HFFc6 (cell line): ENCODE measurements around the gene SAMD11. TPM values are rescaled to one million over a fixed set of nuclear protein-coding genes. Genes with fewer than 3 reads are reported as not detected.
"Not testable (repeated sequence)": the region's sequence is repeated elsewhere in the genome, so short reads cannot be mapped to it uniquely, and the experiment has no call there.

Experiments used
- DNase-seq: peaks from one replicate; pipeline ENCODE4 v3.0.0-alpha.2; 2018
- H3K27ac Mint-ChIP-seq: 2 replicates; pipeline ENCODE4 v1.8.0; 2020; ENCODE audit warnings: mild to moderate bottlenecking, mixed read lengths
- H3K27me3 Mint-ChIP-seq: 2 replicates; pipeline ENCODE4 v1.8.0; 2021; ENCODE audit warnings: mild to moderate bottlenecking, moderate library complexity, mixed read lengths; ENCODE audit not compliant: insufficient read depth
- H3K36me3 Mint-ChIP-seq: 2 replicates; pipeline ENCODE4 v1.8.0; 2021; ENCODE audit warnings: low read depth, mixed read lengths
- H3K4me1 Mint-ChIP-seq: 2 replicates; pipeline ENCODE4 v1.8.0; 2020; ENCODE audit warnings: low read depth, mixed read lengths
- H3K4me3 Mint-ChIP-seq: 2 replicates; pipeline ENCODE4 v1.8.0; 2020; ENCODE audit warnings: mild to moderate bottlenecking, moderate library complexity, mixed read lengths
- H3K9me3 Mint-ChIP-seq: 2 replicates; pipeline ENCODE4 v1.8.0; 2020; ENCODE audit warnings: mild to moderate bottlenecking, mixed read lengths
- CTCF ChIP-seq: fragments of 200-600 bp; sonication (generic); IDR thresholded peaks from 2 replicates; pipeline ENCODE4 v1.5.0; 2021; ENCODE audit warnings: antibody characterized with exemption, mild to moderate bottlenecking
- total RNA-seq, 6 experiments: library from RNA; stranded (reverse); fragmentation: NEBNext Ultra II Directional; extraction: Animal tissue kit (Norgen Biotek cat#: 25700); gene quantifications; 2 replicates in 1 of 6; 3 replicates in 5 of 6; pipeline ENCODE4 v1.2.3, GENCODE V29; 2021

Gene SAMD11
- total RNA-seq, 6 experiments from 2014 or later: 20.6 to 29.3 (median 27.5) TPM

GRCh38 chr1:944341-945325 is 20.9 kb downstream of the SAMD11 start:
- peaks cover 5% of the 10 kb centered on the region for H3K27me3 Mint-ChIP-seq

GRCh38 chr1:945688-946556 is 22.2 kb downstream of the SAMD11 start:
- Mint-ChIP-seq H3K27ac (no peak overlapping the region), H3K36me3 (peaks cover 20% of the 10 kb centered on the region; the same call in 1 of the 2 replicates)

More at GRCh38 chr1:944341-945325, 20.9 kb downstream of the SAMD11 start:
- H3K4me1 Mint-ChIP-seq: peaks cover 27% of the 10 kb centered on the region
- no peak overlapping the region for H3K4me3 Mint-ChIP-seq
- DNase-seq: no peak
- TF ChIP-seq CTCF: no peak
- peaks cover 9% of the 10 kb centered on the region; the same call in 1 of the 2 replicates for H3K36me3 Mint-ChIP-seq
- no peak overlapping the region for H3K27ac Mint-ChIP-seq
- no peaks in the 10 kb centered on the region for H3K9me3 Mint-ChIP-seq

GRCh38 chr1:946811-947210 is 23.1 kb downstream of the SAMD11 start:
- not testable (repeated sequence) for H3K4me3 Mint-ChIP-seq

More at GRCh38 chr1:945688-946556, 22.2 kb downstream of the SAMD11 start:
- H3K9me3 Mint-ChIP-seq: no peaks in the 10 kb centered on the region
- peaks cover 8% of the 10 kb centered on the region for H3K27me3 Mint-ChIP-seq
- TF ChIP-seq CTCF: no peak
- H3K4me1 Mint-ChIP-seq: peaks cover 24% of the 10 kb centered on the region
- H3K4me3 Mint-ChIP-seq: no peak overlapping the region
- no peak for DNase-seq

GRCh38 chr1:947958-948357 is 24.2 kb downstream of the SAMD11 start:
- Mint-ChIP-seq H3K9me3 (no peaks in the 10 kb centered on the region), H3K4me1 (peaks cover 18% of the 10 kb centered on the region; the same call in 1 of the 2 replicates), H3K4me3 (no peak overlapping the region), H3K27me3 (peaks cover 6% of the 10 kb centered on the region), H3K27ac (no peak overlapping the region), H3K36me3 (peaks cover 25% of the 10 kb centered on the region)
- DNase-seq: no peak
- no peak for TF ChIP-seq CTCF

More at GRCh38 chr1:946811-947210, 23.1 kb downstream of the SAMD11 start:
- H3K9me3 Mint-ChIP-seq, DNase-seq, H3K27me3 Mint-ChIP-seq, H3K27ac Mint-ChIP-seq: not testable (repeated sequence)
- Mint-ChIP-seq H3K4me1 (peaks cover 18% of the 10 kb centered on the region; the same call in 1 of the 2 replicates), H3K36me3 (peaks cover 25% of the 10 kb centered on the region)

GRCh38 chr1:950268-950667 is 26.5 kb downstream of the SAMD11 start:
- Mint-ChIP-seq H3K4me3 (no peak overlapping the region), H3K9me3 (no peaks in the 10 kb centered on the region), H3K4me1 (peaks cover 6% of the 10 kb centered on the region; the same call in 1 of the 2 replicates), H3K27me3 (peaks cover 6% of the 10 kb centered on the region), H3K27ac (no peak overlapping the region), H3K36me3 (peaks cover 30% of the 10 kb centered on the region)
- no peak for TF ChIP-seq CTCF
- no peak for DNase-seq
